Left ventricle myocardium inferior (tissue), 1 donor: ENCODE results near the gene SCN2A. TPM values are rescaled to one million over a fixed set of nuclear protein-coding genes. Genes with fewer than 3 reads are reported as not detected.
"Not testable (repeated sequence)": the region's sequence is repeated elsewhere in the genome, so short reads cannot be mapped to it uniquely, and the experiment has no call there.

Experiments used
- DNase-seq: peaks from one replicate; pipeline ENCODE4 v3.0.0-alpha.2; 2020
- H3K27ac ChIP-seq: fragments of 200-600 bp; replicated peaks from 2 replicates; pipeline ENCODE4 v1.8.0; 2021
- H3K27me3 ChIP-seq: fragments of 200-600 bp; 2 replicates; pipeline ENCODE4 v1.8.0; 2021; ENCODE audit warnings: low read depth
- H3K36me3 ChIP-seq: fragments of 200-600 bp; 2 replicates; pipeline ENCODE4 v1.8.0; 2021
- H3K4me1 ChIP-seq: fragments of 200-600 bp; 2 replicates; pipeline ENCODE4 v1.8.0; 2021
- H3K4me3 ChIP-seq: fragments of 200-600 bp; 2 replicates; pipeline ENCODE4 v1.8.0; 2021; ENCODE audit warnings: mild to moderate bottlenecking, moderate library complexity
- H3K9me3 ChIP-seq: fragments of 200-600 bp; replicated peaks from 2 replicates; pipeline ENCODE4 v1.8.0; 2021
- CTCF ChIP-seq: fragments of 200-600 bp; IDR thresholded peaks from 2 replicates; pipeline ENCODE4 v1.8.0; 2021; ENCODE audit warnings: antibody characterized with exemption, mild to moderate bottlenecking, borderline replicate concordance
- intact Hi-C: fragments of 100-400 bp; cut with micrococcal nuclease; formaldehyde crosslinking; loops from one replicate; pipeline ENCODE4 v1.11.0; 2022
- total RNA-seq: library from RNA; stranded (reverse); fragmentation: NEBNext Ultra II Directional; extraction: Animal tissue kit (Norgen Biotek cat#: 25700); gene quantifications from one replicate; pipeline ENCODE4 v1.2.1, GENCODE V29; 2021
- donor health status: DM: no; HTN: yes; CAD: no; lungs with severe emphysema.

The SCN2A gene
- total RNA-seq, 1 donor from 2014 or later, result 0.08 TPM

GRCh38 chr2:165312999-165313398 is 73.8 kb downstream of the SCN2A start:
- no peak for DNase-seq
- no peak for TF ChIP-seq CTCF
- intact Hi-C loops, result no loop called here
- no peaks in the 10 kb centered on the region for H3K9me3 ChIP-seq
- no peak overlapping the region for H3K27ac ChIP-seq
- no peaks in the 10 kb centered on the region for H3K4me1 ChIP-seq
- no peaks in the 10 kb centered on the region for H3K36me3 ChIP-seq
- no peak overlapping the region for H3K4me3 ChIP-seq
- H3K27me3 ChIP-seq, result no peaks in the 10 kb centered on the region

GRCh38 chr2:165313509-165313908 is 74.3 kb downstream of the SCN2A start:
- H3K4me1 ChIP-seq, result no peaks in the 10 kb centered on the region
- intact Hi-C loops, result no loop called here
- H3K27ac ChIP-seq, result no peak overlapping the region
- H3K9me3 ChIP-seq, result no peaks in the 10 kb centered on the region
- H3K36me3 ChIP-seq, result no peaks in the 10 kb centered on the region
- no peaks in the 10 kb centered on the region for H3K27me3 ChIP-seq
- H3K4me3 ChIP-seq, result no peak overlapping the region
- no peak for TF ChIP-seq CTCF
- DNase-seq, result no peak

GRCh38 chr2:165328272-165328671 is 89.1 kb downstream of the SCN2A start:
- TF ChIP-seq CTCF, result no peak
- no peak for DNase-seq
- H3K9me3 ChIP-seq, result no peaks in the 10 kb centered on the region
- H3K36me3 ChIP-seq, result no peaks in the 10 kb centered on the region
- H3K4me1 ChIP-seq, result no peaks in the 10 kb centered on the region
- no peak overlapping the region for H3K4me3 ChIP-seq
- H3K27me3 ChIP-seq, result no peaks in the 10 kb centered on the region
- intact Hi-C loops, result no loop called here
- no peak overlapping the region for H3K27ac ChIP-seq

- H3K27ac ChIP-seq, H3K36me3 ChIP-seq, H3K4me3 ChIP-seq, H3K9me3 ChIP-seq, H3K27me3 ChIP-seq, DNase-seq, intact Hi-C loops, H3K4me1 ChIP-seq: not testable (repeated sequence)
Measured at GRCh38 chr2:165344276-165344675, 105.1 kb downstream of the SCN2A start.

- DNase-seq, result no peak
- intact Hi-C loops, result no loop called here
- H3K27me3 ChIP-seq, result no peaks in the 10 kb centered on the region
- no peak for TF ChIP-seq CTCF
- no peaks in the 10 kb centered on the region for H3K36me3 ChIP-seq
- H3K9me3 ChIP-seq, result no peaks in the 10 kb centered on the region
- no peaks in the 10 kb centered on the region for H3K4me1 ChIP-seq
- no peak overlapping the region for H3K4me3 ChIP-seq
- no peak overlapping the region for H3K27ac ChIP-seq
Measured at GRCh38 chr2:165348441-165348840, 109.2 kb downstream of the SCN2A start.

GRCh38 chr2:165349181-165349580 is 110.0 kb downstream of the SCN2A start:
- Histone ChIP-seq H3K4me1 (no peaks in the 10 kb centered on the region), H3K36me3 (no peaks in the 10 kb centered on the region), H3K4me3 (no peak overlapping the region), H3K27ac (no peak overlapping the region), H3K27me3 (no peaks in the 10 kb centered on the region), H3K9me3 (no peaks in the 10 kb centered on the region)
- intact Hi-C loops, result no loop called here
- TF ChIP-seq CTCF, result no peak
- no peak for DNase-seq
